Peyer's patch (tissue), 4 donors: Measurements from ENCODE around the gene MAP2K7.

Experiments
- CTCF ChIP-seq, 6 experiments: fragments of 450-650 bp in 4 of 6; fragments of 200-600 bp in 2 of 6; sonication (generic) in 1 of 6; IDR thresholded peaks; one replicate each; pipeline ENCODE4 v1.5.1; 2017 to 2019; ENCODE audit warnings: antibody characterized with exemption in 6 of 6, mild to moderate bottlenecking in 3 of 6, moderate library complexity in 1 of 6
- POLR2A ChIP-seq, 2 donors: fragments of 450-650 bp; IDR thresholded peaks; one replicate each; pipeline ENCODE4 v1.5.1; 2017; ENCODE audit warnings: antibody characterized with exemption in 2 of 2, mild to moderate bottlenecking in 2 of 2, moderate library complexity in 2 of 2

GRCh38 chr19:7862413-7862951, 41.2 kb upstream of the MAP2K7 start:
- TF ChIP-seq CTCF (IDR thresholded peaks at IDR 0.05) (no peak), POLR2A (IDR thresholded peaks at IDR 0.05) (no peak)
